Bronchial epithelial cell (primary cell): ENCODE results near the gene PIK3R5. TPM values are rescaled to one million over a fixed set of nuclear protein-coding genes. Genes with fewer than 3 reads are reported as not detected.

Experiments used
- DNase-seq: peaks from one replicate; pipeline ENCODE4 v3.0.0-alpha.2; 2010; ENCODE audit warnings: low read depth
- FAIRE-seq: peaks from 2 replicates; lab custom pipeline; 2011; peaks lifted over from hg19 to GRCh38; lab: Jason Lieb, UNC
- H3K27me3 ChIP-seq: 2 replicates; pipeline ENCODE4 v1.5.1; 2011; ENCODE audit warnings: low read length; ENCODE audit not compliant: control insufficient read depth, insufficient read depth
- H3K36me3 ChIP-seq: 2 replicates; pipeline ENCODE4 v1.5.1; 2011; ENCODE audit warnings: low read length; ENCODE audit not compliant: control insufficient read depth, insufficient read depth
- H3K4me3 ChIP-seq: 2 replicates; pipeline ENCODE4 v1.5.1; 2011; ENCODE audit warnings: mild to moderate bottlenecking, low read depth, low read length, control low read depth
- CTCF ChIP-seq: IDR thresholded peaks from 2 replicates; pipeline ENCODE4 v1.5.1; 2011; ENCODE audit warnings: mild to moderate bottlenecking, moderate library complexity, low read length, control low read depth, inconsistent platforms; ENCODE audit not compliant: insufficient read depth, severe bottlenecking
- total RNA-seq: library from RNA; depleted of rRNA; stranded (reverse); fragments of >200 nt; gene quantifications from 2 replicates; pipeline ENCODE4 v1.2.1, GENCODE V29; 2014

The PIK3R5 gene
- total RNA-seq, 1 donor from 2014 or later = not detected

GRCh38 chr17:8835631-8836364 is 129.7 kb downstream of the PIK3R5 start:
- Histone ChIP-seq H3K36me3 (no peaks in the 10 kb centered on the region), H3K4me3 (no peak overlapping the region), H3K27me3 (no peaks in the 10 kb centered on the region)
- TF ChIP-seq CTCF = no peak
- DNase-seq = no peak
- FAIRE-seq = no peak

- Histone ChIP-seq H3K36me3 (no peaks in the 10 kb centered on the region), H3K27me3 (no peaks in the 10 kb centered on the region), H3K4me3 (no peak overlapping the region)
- TF ChIP-seq CTCF = no peak
- no peak for FAIRE-seq
- DNase-seq = no peak
These were observed 130.4 kb downstream of the PIK3R5 start for GRCh38 chr17:8835106-8835505.

GRCh38 chr17:8832711-8833352 is 132.7 kb downstream of the PIK3R5 start:
- no peaks in the 10 kb centered on the region for H3K36me3 ChIP-seq
- no peaks in the 10 kb centered on the region for H3K27me3 ChIP-seq
- FAIRE-seq = no peak
- TF ChIP-seq CTCF = no peak
- H3K4me3 ChIP-seq = no peak overlapping the region
- no peak for DNase-seq

- TF ChIP-seq CTCF = no peak
- H3K36me3 ChIP-seq = no peaks in the 10 kb centered on the region
These were observed 134.2 kb downstream of the PIK3R5 start for GRCh38 chr17:8831234-8831849.

GRCh38 chr17:8830141-8830540 is 135.4 kb downstream of the PIK3R5 start:
- Histone ChIP-seq H3K36me3 (no peaks in the 10 kb centered on the region), H3K4me3 (no peak overlapping the region), H3K27me3 (no peaks in the 10 kb centered on the region)
- DNase-seq (no peak), FAIRE-seq (no peak)
- no peak for TF ChIP-seq CTCF

More at GRCh38 chr17:8831234-8831849, 134.2 kb downstream of the PIK3R5 start:
- H3K4me3 ChIP-seq = no peak overlapping the region
- no peaks in the 10 kb centered on the region for H3K27me3 ChIP-seq
- no peak for FAIRE-seq
- no peak for DNase-seq
